IPS DF 6.9 (cell line): ENCODE data around the gene ACP3.

Experiments used
- DNase-seq: peaks from one replicate; pipeline ENCODE4 v3.0.0-alpha.2; 2013; ENCODE audit warnings: low read depth, low spot score
- H3K27ac ChIP-seq: one replicate; pipeline ENCODE4 v1.5.1; 2013; ENCODE audit warnings: low read length, control low read depth
- H3K27me3 ChIP-seq: 2 replicates; pipeline ENCODE4 v1.6.1; 2013; ENCODE audit warnings: mild to moderate bottlenecking, low read length; ENCODE audit not compliant: control insufficient read depth, insufficient read depth
- H3K36me3 ChIP-seq: 2 replicates; pipeline ENCODE4 v1.6.1; 2013; ENCODE audit warnings: low read length; ENCODE audit not compliant: control insufficient read depth, insufficient read depth
- H3K4me1 ChIP-seq: 2 replicates; pipeline ENCODE4 v1.6.1; 2013; ENCODE audit warnings: low read length; ENCODE audit not compliant: control insufficient read depth, insufficient read depth
- H3K4me3 ChIP-seq: 2 replicates; pipeline ENCODE4 v1.5.1; 2013; ENCODE audit warnings: mild to moderate bottlenecking, low read length
- H3K9me3 ChIP-seq: 2 replicates; pipeline ENCODE4 v1.6.1; 2013; ENCODE audit warnings: low read length, inconsistent platforms; ENCODE audit not compliant: control insufficient read depth, insufficient read depth
- WGBS: extraction: QIAGEN DNeasy Blood & Tissue Kit; methylation state at CpG from one replicate; pipeline ENCODE4 v1.1.7; 2013; ENCODE audit warnings: mixed read lengths, missing lambda C conversion rate; ENCODE audit not compliant: insufficient read length, insufficient coverage; 5-methylcytosine and 5-hydroxymethylcytosine counted together

The ACP3 gene

GRCh38 chr3:132315851-132316250 is 1.4 kb upstream of the ACP3 start:
- DNase-seq: no peak
- Histone ChIP-seq H3K27me3 (no peaks in the 10 kb centered on the region), H3K9me3 (no peaks in the 10 kb centered on the region), H3K4me3 (no peak overlapping the region), H3K27ac (no peak overlapping the region), H3K36me3 (no peaks in the 10 kb centered on the region), H3K4me1 (peaks cover 4% of the 10 kb centered on the region; the same call in 1 of the 2 replicates)
- WGBS: no CpG with 5 or more reads among the region's 1 CpG

GRCh38 chr3:132318451-132318850 is 1.2 kb downstream of the ACP3 start:
- no peak for DNase-seq
- WGBS: no CpG with 5 or more reads among the region's 1 CpG
- Histone ChIP-seq H3K27me3 (no peaks in the 10 kb centered on the region), H3K36me3 (no peaks in the 10 kb centered on the region), H3K4me3 (no peak overlapping the region), H3K4me1 (peaks cover 4% of the 10 kb centered on the region; the same call in 1 of the 2 replicates), H3K9me3 (no peaks in the 10 kb centered on the region), H3K27ac (no peak overlapping the region)

GRCh38 chr3:132321304-132321703 is 4.1 kb downstream of the ACP3 start:
- WGBS: no CpG with 5 or more reads among the region's 3 CpGs
- no peak overlapping the region for H3K27ac ChIP-seq
- DNase-seq: no peak
- H3K36me3 ChIP-seq: no peaks in the 10 kb centered on the region
- H3K4me1 ChIP-seq: peaks cover 4% of the 10 kb centered on the region; the same call in 1 of the 2 replicates
- H3K4me3 ChIP-seq: no peak overlapping the region
- H3K9me3 ChIP-seq: no peaks in the 10 kb centered on the region
- H3K27me3 ChIP-seq: no peaks in the 10 kb centered on the region

GRCh38 chr3:132325103-132325606 is 7.9 kb downstream of the ACP3 start:
- Histone ChIP-seq H3K4me1 (no peaks in the 10 kb centered on the region), H3K27me3 (no peaks in the 10 kb centered on the region), H3K36me3 (no peaks in the 10 kb centered on the region), H3K9me3 (no peaks in the 10 kb centered on the region), H3K4me3 (no peak overlapping the region), H3K27ac (no peak overlapping the region)
- DNase-seq: no peak
- no CpG with 5 or more reads among the region's 4 CpGs for WGBS

- DNase-seq: no peak
- Histone ChIP-seq H3K27me3 (no peaks in the 10 kb centered on the region), H3K4me1 (no peaks in the 10 kb centered on the region), H3K4me3 (no peak overlapping the region), H3K9me3 (no peaks in the 10 kb centered on the region), H3K27ac (no peak overlapping the region), H3K36me3 (no peaks in the 10 kb centered on the region)
- no CpG with 5 or more reads among the region's 2 CpGs for WGBS
Observed at GRCh38 chr3:132325634-132326033, 8.4 kb downstream of the ACP3 start.

GRCh38 chr3:132326251-132326650 is 9.0 kb downstream of the ACP3 start:
- Histone ChIP-seq H3K9me3 (no peaks in the 10 kb centered on the region), H3K27ac (no peak overlapping the region), H3K4me1 (no peaks in the 10 kb centered on the region), H3K27me3 (no peaks in the 10 kb centered on the region), H3K4me3 (no peak overlapping the region), H3K36me3 (no peaks in the 10 kb centered on the region)
- DNase-seq: no peak
- WGBS: no CpG with 5 or more reads among the region's 2 CpGs

- whole genome bisulfite sequencing: no CpG with 5 or more reads among the region's 6 CpGs
Observed at GRCh38 chr3:132332082-132332481, 14.9 kb downstream of the ACP3 start.

GRCh38 chr3:132332508-132332907 is 15.3 kb downstream of the ACP3 start:
- no CpG with 5 or more reads among the region's 1 CpG for WGBS
- no peak overlapping the region for H3K27ac ChIP-seq
- no peaks in the 10 kb centered on the region for H3K36me3 ChIP-seq
- no peak for DNase-seq
- no peak overlapping the region for H3K4me3 ChIP-seq
- H3K27me3 ChIP-seq: no peaks in the 10 kb centered on the region
- no peaks in the 10 kb centered on the region for H3K4me1 ChIP-seq
- H3K9me3 ChIP-seq: no peaks in the 10 kb centered on the region

More at GRCh38 chr3:132332082-132332481, 14.9 kb downstream of the ACP3 start:
- no peak for DNase-seq
- Histone ChIP-seq H3K36me3 (no peaks in the 10 kb centered on the region), H3K27me3 (no peaks in the 10 kb centered on the region), H3K4me1 (no peaks in the 10 kb centered on the region), H3K4me3 (no peak overlapping the region), H3K9me3 (no peaks in the 10 kb centered on the region), H3K27ac (no peak overlapping the region)

- no peak overlapping the region for H3K27ac ChIP-seq
Observed at GRCh38 chr3:132341746-132342145, 24.5 kb downstream of the ACP3 start.

GRCh38 chr3:132342183-132342582 is 25.0 kb downstream of the ACP3 start:
- Histone ChIP-seq H3K4me1 (no peaks in the 10 kb centered on the region), H3K9me3 (no peaks in the 10 kb centered on the region), H3K4me3 (no peak overlapping the region), H3K36me3 (no peaks in the 10 kb centered on the region), H3K27ac (no peak overlapping the region), H3K27me3 (no peaks in the 10 kb centered on the region)
- no peak for DNase-seq
- no CpG with 5 or more reads among the region's 5 CpGs for WGBS

More at GRCh38 chr3:132341746-132342145, 24.5 kb downstream of the ACP3 start:
- Histone ChIP-seq H3K9me3 (no peaks in the 10 kb centered on the region), H3K4me1 (no peaks in the 10 kb centered on the region), H3K36me3 (no peaks in the 10 kb centered on the region), H3K27me3 (no peaks in the 10 kb centered on the region), H3K4me3 (no peak overlapping the region)
- DNase-seq: no peak
- no CpG with 5 or more reads among the region's 2 CpGs for WGBS

GRCh38 chr3:132342610-132343009 is 25.4 kb downstream of the ACP3 start:
- no peak overlapping the region for H3K27ac ChIP-seq
- H3K4me1 ChIP-seq: no peaks in the 10 kb centered on the region
- H3K9me3 ChIP-seq: no peaks in the 10 kb centered on the region
- no peak overlapping the region for H3K4me3 ChIP-seq
- no peaks in the 10 kb centered on the region for H3K27me3 ChIP-seq
- H3K36me3 ChIP-seq: no peaks in the 10 kb centered on the region
- WGBS: no CpG with 5 or more reads among the region's 2 CpGs
- DNase-seq: no peak
